GM13977 (cell line): ENCODE results near the gene ST6GALNAC3.

ENCODE experiments used
- DNase-seq: peaks from one replicate; pipeline ENCODE4 v3.0.0; 2012; ENCODE audit warnings: low spot score
- CTCF ChIP-seq: IDR thresholded peaks from 2 replicates; pipeline ENCODE4 v1.5.1; 2012; ENCODE audit warnings: mild to moderate bottlenecking, control low read depth; ENCODE audit not compliant: insufficient read depth; ENCODE audit errors: extremely low read depth, missing control alignments
- in situ Hi-C: fragments of 300-500 bp; cut with MboI; formaldehyde crosslinking; loops from one replicate; pipeline ENCODE4 v1.12.0; 2022; ENCODE audit warnings: low sequenced_read_pairs, low pct_unique_long_range_greater_than_20kb, mixed read lengths, inconsistent platforms; ENCODE audit not compliant: unreplicated experiment

The ST6GALNAC3 gene

GRCh38 chr1:76554283-76554682 is 479.7 kb downstream of the ST6GALNAC3 start:
- no peak for DNase-seq
- in situ Hi-C loops, result no loop called here
- TF ChIP-seq CTCF, result no peak

- DNase-seq, result no peak
- in situ Hi-C loops, result no loop called here
- no peak for TF ChIP-seq CTCF
Measured at GRCh38 chr1:76562292-76562691, 487.7 kb downstream of the ST6GALNAC3 start.

GRCh38 chr1:76568573-76569238 is 494.2 kb downstream of the ST6GALNAC3 start:
- TF ChIP-seq CTCF, result no peak
- no peak for DNase-seq
- in situ Hi-C loops, result no loop called here

- no peak for TF ChIP-seq CTCF
- in situ Hi-C loops, result no loop called here
- DNase-seq, result no peak
Measured at GRCh38 chr1:76571248-76571647, 496.7 kb downstream of the ST6GALNAC3 start.

- in situ Hi-C loops, result no loop called here
- TF ChIP-seq CTCF, result no peak
- DNase-seq, result no peak
Measured at GRCh38 chr1:76572229-76572628, 497.7 kb downstream of the ST6GALNAC3 start.

GRCh38 chr1:76576876-76577524 is 502.5 kb downstream of the ST6GALNAC3 start:
- DNase-seq, result no peak
- TF ChIP-seq CTCF, result no peak
- in situ Hi-C loops, result no loop called here
